ENCODE data around the gene RYR2. TPM values are rescaled to one million over a fixed set of nuclear protein-coding genes. Genes with fewer than 3 reads are reported as not detected.

RYR2 gene
- total RNA-seq, 1 donor from 2014 or later = 0.02 TPM

GRCh38 chr1:237671262-237671661 is 629.3 kb downstream of the RYR2 start:
- Mint-ChIP-seq H3K27me3 (no peaks in the 10 kb centered on the region), H3K9me3 (no peaks in the 10 kb centered on the region), H3K27ac (no peak overlapping the region), H3K4me3 (no peak overlapping the region), H3K36me3 (ENCODE audit: low read depth) (no peaks in the 10 kb centered on the region), H3K4me1 (no peaks in the 10 kb centered on the region)
- DNase-seq = no peak
- intact Hi-C loops (cut with micrococcal nuclease) = no loop called here

GRCh38 chr1:237671935-237672334 is 630.0 kb downstream of the RYR2 start:
- Mint-ChIP-seq H3K36me3 (ENCODE audit: low read depth) (no peaks in the 10 kb centered on the region), H3K4me3 (no peak overlapping the region), H3K27ac (no peak overlapping the region), H3K27me3 (no peaks in the 10 kb centered on the region), H3K9me3 (no peaks in the 10 kb centered on the region), H3K4me1 (no peaks in the 10 kb centered on the region)
- no peak for DNase-seq
- intact Hi-C loops (cut with micrococcal nuclease) = no loop called here

- H3K4me3 Mint-ChIP-seq = no peak overlapping the region
- intact Hi-C loops (cut with micrococcal nuclease) = no loop called here
- no peak for DNase-seq
Measured at GRCh38 chr1:237672748-237673147, 630.8 kb downstream of the RYR2 start.

GRCh38 chr1:237673631-237674030 is 631.6 kb downstream of the RYR2 start:
- no peaks in the 10 kb centered on the region for H3K27me3 Mint-ChIP-seq
- H3K4me3 Mint-ChIP-seq = no peak overlapping the region
- intact Hi-C loops (cut with micrococcal nuclease) = no loop called here
- H3K27ac Mint-ChIP-seq = no peak overlapping the region
- H3K9me3 Mint-ChIP-seq = no peaks in the 10 kb centered on the region
- no peaks in the 10 kb centered on the region for H3K4me1 Mint-ChIP-seq
- H3K36me3 Mint-ChIP-seq (ENCODE audit: low read depth) = no peaks in the 10 kb centered on the region
- DNase-seq = no peak

More at GRCh38 chr1:237672748-237673147, 630.8 kb downstream of the RYR2 start:
- no peaks in the 10 kb centered on the region for H3K36me3 Mint-ChIP-seq (ENCODE audit: low read depth)
- H3K27ac Mint-ChIP-seq = no peak overlapping the region
- no peaks in the 10 kb centered on the region for H3K4me1 Mint-ChIP-seq
- no peaks in the 10 kb centered on the region for H3K27me3 Mint-ChIP-seq
- H3K9me3 Mint-ChIP-seq = no peaks in the 10 kb centered on the region

GRCh38 chr1:237677979-237678378 is 636.0 kb downstream of the RYR2 start:
- no peaks in the 10 kb centered on the region for H3K4me1 Mint-ChIP-seq
- no peak overlapping the region for H3K27ac Mint-ChIP-seq
- no peaks in the 10 kb centered on the region for H3K9me3 Mint-ChIP-seq
- no peak overlapping the region for H3K4me3 Mint-ChIP-seq
- no peaks in the 10 kb centered on the region for H3K27me3 Mint-ChIP-seq
- DNase-seq = no peak
- H3K36me3 Mint-ChIP-seq (ENCODE audit: low read depth) = no peaks in the 10 kb centered on the region
- intact Hi-C loops (cut with micrococcal nuclease) = no loop called here

- H3K27me3 Mint-ChIP-seq = no peaks in the 10 kb centered on the region
- intact Hi-C loops (cut with micrococcal nuclease) = no loop called here
- no peaks in the 10 kb centered on the region for H3K4me1 Mint-ChIP-seq
- H3K27ac Mint-ChIP-seq = no peak overlapping the region
- H3K4me3 Mint-ChIP-seq = no peak overlapping the region
- no peaks in the 10 kb centered on the region for H3K36me3 Mint-ChIP-seq (ENCODE audit: low read depth)
- DNase-seq = no peak
- H3K9me3 Mint-ChIP-seq = no peaks in the 10 kb centered on the region
Measured at GRCh38 chr1:237679687-237680086, 637.7 kb downstream of the RYR2 start.

GRCh38 chr1:237681210-237681609 is 639.2 kb downstream of the RYR2 start:
- Mint-ChIP-seq H3K27ac (no peak overlapping the region), H3K4me3 (no peak overlapping the region), H3K36me3 (ENCODE audit: low read depth) (no peaks in the 10 kb centered on the region), H3K9me3 (no peaks in the 10 kb centered on the region), H3K27me3 (no peaks in the 10 kb centered on the region), H3K4me1 (no peaks in the 10 kb centered on the region)
- DNase-seq = no peak
- intact Hi-C loops (cut with micrococcal nuclease) = no loop called here

GRCh38 chr1:237684236-237684635 is 642.3 kb downstream of the RYR2 start:
- H3K9me3 Mint-ChIP-seq = no peaks in the 10 kb centered on the region
- H3K4me3 Mint-ChIP-seq = no peak overlapping the region
- no peaks in the 10 kb centered on the region for H3K27me3 Mint-ChIP-seq
- DNase-seq = no peak
- no peak overlapping the region for H3K27ac Mint-ChIP-seq
- intact Hi-C loops (cut with micrococcal nuclease) = no loop called here
- no peaks in the 10 kb centered on the region for H3K36me3 Mint-ChIP-seq (ENCODE audit: low read depth)
- no peaks in the 10 kb centered on the region for H3K4me1 Mint-ChIP-seq

- Mint-ChIP-seq H3K4me3 (no peak overlapping the region), H3K36me3 (ENCODE audit: low read depth) (no peaks in the 10 kb centered on the region), H3K9me3 (no peaks in the 10 kb centered on the region), H3K27ac (no peak overlapping the region), H3K27me3 (no peaks in the 10 kb centered on the region), H3K4me1 (no peaks in the 10 kb centered on the region)
- DNase-seq = no peak
- intact Hi-C loops (cut with micrococcal nuclease) = no loop called here
Measured at GRCh38 chr1:237685551-237685950, 643.6 kb downstream of the RYR2 start.

- DNase-seq = no peak
- no peaks in the 10 kb centered on the region for H3K9me3 Mint-ChIP-seq
- H3K36me3 Mint-ChIP-seq (ENCODE audit: low read depth) = no peaks in the 10 kb centered on the region
- no peaks in the 10 kb centered on the region for H3K4me1 Mint-ChIP-seq
- no peaks in the 10 kb centered on the region for H3K27me3 Mint-ChIP-seq
- H3K4me3 Mint-ChIP-seq = no peak overlapping the region
- intact Hi-C loops (cut with micrococcal nuclease) = no loop called here
- no peak overlapping the region for H3K27ac Mint-ChIP-seq
Measured at GRCh38 chr1:237687804-237688203, 645.8 kb downstream of the RYR2 start.

- Mint-ChIP-seq H3K36me3 (ENCODE audit: low read depth) (no peaks in the 10 kb centered on the region), H3K27me3 (no peaks in the 10 kb centered on the region), H3K4me3 (no peak overlapping the region), H3K27ac (no peak overlapping the region), H3K4me1 (no peaks in the 10 kb centered on the region), H3K9me3 (no peaks in the 10 kb centered on the region)
- intact Hi-C loops (cut with micrococcal nuclease) = no loop called here
- DNase-seq = no peak
Measured at GRCh38 chr1:237690656-237691055, 648.7 kb downstream of the RYR2 start.

- no peak for DNase-seq
- Mint-ChIP-seq H3K27me3 (no peaks in the 10 kb centered on the region), H3K27ac (no peak overlapping the region), H3K4me1 (no peaks in the 10 kb centered on the region), H3K9me3 (no peaks in the 10 kb centered on the region), H3K4me3 (no peak overlapping the region), H3K36me3 (ENCODE audit: low read depth) (no peaks in the 10 kb centered on the region)
- intact Hi-C loops (cut with micrococcal nuclease) = no loop called here
Measured at GRCh38 chr1:237692255-237692654, 650.3 kb downstream of the RYR2 start.

GRCh38 chr1:237695878-237696277 is 653.9 kb downstream of the RYR2 start:
- no peak overlapping the region for H3K4me3 Mint-ChIP-seq
- DNase-seq = no peak
- intact Hi-C loops (cut with micrococcal nuclease) = no loop called here
- H3K27ac Mint-ChIP-seq = no peak overlapping the region
- no peaks in the 10 kb centered on the region for H3K9me3 Mint-ChIP-seq
- no peaks in the 10 kb centered on the region for H3K4me1 Mint-ChIP-seq
- H3K36me3 Mint-ChIP-seq (ENCODE audit: low read depth) = no peaks in the 10 kb centered on the region
- H3K27me3 Mint-ChIP-seq = no peaks in the 10 kb centered on the region

GRCh38 chr1:237700181-237700580 is 658.2 kb downstream of the RYR2 start:
- H3K36me3 Mint-ChIP-seq (ENCODE audit: low read depth) = no peaks in the 10 kb centered on the region
- H3K27ac Mint-ChIP-seq = no peak overlapping the region
- no peak overlapping the region for H3K4me3 Mint-ChIP-seq
- no peaks in the 10 kb centered on the region for H3K4me1 Mint-ChIP-seq
- no peaks in the 10 kb centered on the region for H3K27me3 Mint-ChIP-seq
- DNase-seq = no peak
- intact Hi-C loops (cut with micrococcal nuclease) = no loop called here
- no peaks in the 10 kb centered on the region for H3K9me3 Mint-ChIP-seq

- intact Hi-C loops (cut with micrococcal nuclease) = no loop called here
- Mint-ChIP-seq H3K9me3 (no peaks in the 10 kb centered on the region), H3K27me3 (no peaks in the 10 kb centered on the region), H3K27ac (no peak overlapping the region), H3K36me3 (ENCODE audit: low read depth) (no peaks in the 10 kb centered on the region), H3K4me1 (no peaks in the 10 kb centered on the region), H3K4me3 (no peak overlapping the region)
- no peak for DNase-seq
Measured at GRCh38 chr1:237701534-237701933, 659.5 kb downstream of the RYR2 start.
